Measurements from ENCODE around the gene FBXL19. TPM values are rescaled to one million over a fixed set of nuclear protein-coding genes. Genes with fewer than 3 reads are reported as not detected.
"Not testable (repeated sequence)": the region's sequence is repeated elsewhere in the genome, so short reads cannot be mapped to it uniquely, and the experiment has no call there.

Gene FBXL19
- total RNA-seq, 1 experiment from 2014 or later: 24.5 TPM

GRCh38 chr16:30929167-30929566 is 5.8 kb downstream of the FBXL19 start:
- H3K4me2 ChIP-seq (ENCODE audit: low read depth, low read length, poor library complexity, severe bottlenecking): no peak overlapping the region
- H3K9ac ChIP-seq (ENCODE audit: low read length): no peak overlapping the region
- H3K36me3 ChIP-seq (ENCODE audit: insufficient read depth, low read length): peaks cover 12% of the 10 kb centered on the region; the same call in 1 of the 2 replicates
- H4K20me1 ChIP-seq (ENCODE audit: insufficient read depth, low read depth, low read length): no peaks in the 10 kb centered on the region
- no peaks in the 10 kb centered on the region for H3K9me3 ChIP-seq (ENCODE audit: low read length)
- no peak overlapping the region for H3K4me3 ChIP-seq (ENCODE audit: low read length)
- DNase-seq: no peak
- peaks cover 13% of the 10 kb centered on the region for H3K4me1 ChIP-seq (ENCODE audit: low read length)
- no peaks in the 10 kb centered on the region for H3K9me2 ChIP-seq (replicated peaks; ENCODE audit: insufficient read depth, low read length)
- no peak overlapping the region for H3K27ac ChIP-seq (ENCODE audit: low read length)
- H3K79me2 ChIP-seq (ENCODE audit: low read length): peaks cover 14% of the 10 kb centered on the region
- no peak overlapping the region for H2AFZ ChIP-seq (ENCODE audit: low read length)
- H3K27me3 ChIP-seq (ENCODE audit: low read length): no peaks in the 10 kb centered on the region

- Histone ChIP-seq H3K27ac (ENCODE audit: low read length) (no peak overlapping the region), H3K4me1 (ENCODE audit: low read length) (peaks cover 5% of the 10 kb centered on the region), H3K4me2 (ENCODE audit: low read depth, low read length, poor library complexity, severe bottlenecking) (no peak overlapping the region), H3K79me2 (ENCODE audit: low read length) (peaks cover 6% of the 10 kb centered on the region; the same call in 1 of the 2 replicates), H3K9ac (ENCODE audit: low read length) (no peak overlapping the region), H3K9me2 (replicated peaks; ENCODE audit: insufficient read depth, low read length) (no peaks in the 10 kb centered on the region), H3K9me3 (ENCODE audit: low read length) (no peaks in the 10 kb centered on the region), H3K27me3 (ENCODE audit: low read length) (no peaks in the 10 kb centered on the region), H4K20me1 (ENCODE audit: insufficient read depth, low read depth, low read length) (no peaks in the 10 kb centered on the region), H2AFZ (ENCODE audit: low read length) (no peak overlapping the region), H3K4me3 (ENCODE audit: low read length) (no peak overlapping the region), H3K36me3 (ENCODE audit: insufficient read depth, low read length) (peaks cover 12% of the 10 kb centered on the region; the same call in 1 of the 2 replicates)
- no peak for DNase-seq
These were observed 6.8 kb downstream of the FBXL19 start for GRCh38 chr16:30930160-30930571.

GRCh38 chr16:30931068-30931650 is 7.8 kb downstream of the FBXL19 start:
- no peak overlapping the region for H2AFZ ChIP-seq (ENCODE audit: low read length)
- no peaks in the 10 kb centered on the region for H4K20me1 ChIP-seq (ENCODE audit: insufficient read depth, low read depth, low read length)
- no peaks in the 10 kb centered on the region for H3K27me3 ChIP-seq (ENCODE audit: low read length)
- H3K4me1 ChIP-seq (ENCODE audit: low read length): peaks cover 3% of the 10 kb centered on the region; the same call in 1 of the 2 replicates
- no peak for DNase-seq
- H3K9ac ChIP-seq (ENCODE audit: low read length): no peak overlapping the region
- H3K27ac ChIP-seq (ENCODE audit: low read length): no peak overlapping the region
- H3K79me2 ChIP-seq (ENCODE audit: low read length): 0 out of 2 replicates have a peak, but pooled peaks cover 3% of the 10 kb centered on the region
- H3K9me3 ChIP-seq (ENCODE audit: low read length): no peaks in the 10 kb centered on the region
- H3K4me3 ChIP-seq (ENCODE audit: low read length): no peak overlapping the region
- H3K36me3 ChIP-seq (ENCODE audit: insufficient read depth, low read length): peaks cover 12% of the 10 kb centered on the region; the same call in 1 of the 2 replicates
- H3K4me2 ChIP-seq (ENCODE audit: low read depth, low read length, poor library complexity, severe bottlenecking): no peak overlapping the region
- H3K9me2 ChIP-seq (replicated peaks; ENCODE audit: insufficient read depth, low read length): no peaks in the 10 kb centered on the region

GRCh38 chr16:30934827-30935557 is 11.6 kb downstream of the FBXL19 start:
- peak; percentile 75 for DNase-seq
- no peaks in the 10 kb centered on the region for H3K9me2 ChIP-seq (replicated peaks; ENCODE audit: insufficient read depth, low read length)
- H3K4me1 ChIP-seq (ENCODE audit: low read length): no peaks in the 10 kb centered on the region
- H3K4me2 ChIP-seq (ENCODE audit: low read depth, low read length, poor library complexity, severe bottlenecking): no peak overlapping the region
- H3K36me3 ChIP-seq (ENCODE audit: insufficient read depth, low read length): peaks cover 9% of the 10 kb centered on the region; the same call in 1 of the 2 replicates
- H3K79me2 ChIP-seq (ENCODE audit: low read length): no peaks in the 10 kb centered on the region
- no peak overlapping the region for H3K4me3 ChIP-seq (ENCODE audit: low read length)
- H3K27me3 ChIP-seq (ENCODE audit: low read length): no peaks in the 10 kb centered on the region
- no peak overlapping the region for H3K27ac ChIP-seq (ENCODE audit: low read length)
- no peaks in the 10 kb centered on the region for H3K9me3 ChIP-seq (ENCODE audit: low read length)
- no peak overlapping the region for H3K9ac ChIP-seq (ENCODE audit: low read length)
- H4K20me1 ChIP-seq (ENCODE audit: insufficient read depth, low read depth, low read length): no peaks in the 10 kb centered on the region
- H2AFZ ChIP-seq (ENCODE audit: low read length): no peak overlapping the region

- no peaks in the 10 kb centered on the region for H3K9me3 ChIP-seq (ENCODE audit: low read length)
- H3K36me3 ChIP-seq (ENCODE audit: insufficient read depth, low read length): peaks cover 5% of the 10 kb centered on the region; the same call in 1 of the 2 replicates
- H3K79me2 ChIP-seq (ENCODE audit: low read length): no peaks in the 10 kb centered on the region; the same call in 1 of the 2 replicates
- H3K27me3 ChIP-seq (ENCODE audit: low read length): no peaks in the 10 kb centered on the region
- no peaks in the 10 kb centered on the region for H4K20me1 ChIP-seq (ENCODE audit: insufficient read depth, low read depth, low read length)
- H3K4me3 ChIP-seq (ENCODE audit: low read length): no peak overlapping the region
- no peak overlapping the region for H2AFZ ChIP-seq (ENCODE audit: low read length)
- peaks cover 9% of the 10 kb centered on the region for H3K4me1 ChIP-seq (ENCODE audit: low read length)
- no peaks in the 10 kb centered on the region for H3K9me2 ChIP-seq (replicated peaks; ENCODE audit: insufficient read depth, low read length)
- no peak overlapping the region for H3K4me2 ChIP-seq (ENCODE audit: low read depth, low read length, poor library complexity, severe bottlenecking)
- no peak for DNase-seq
- H3K9ac ChIP-seq (ENCODE audit: low read length): no peak overlapping the region
- H3K27ac ChIP-seq (ENCODE audit: low read length): no peak overlapping the region
These were observed 14.3 kb downstream of the FBXL19 start for GRCh38 chr16:30937692-30938091.

GRCh38 chr16:30939571-30939970 is 16.2 kb downstream of the FBXL19 start:
- H3K4me1 ChIP-seq (ENCODE audit: low read length); H3K4me3 ChIP-seq (ENCODE audit: low read length); H4K20me1 ChIP-seq (ENCODE audit: insufficient read depth, low read depth, low read length); H3K79me2 ChIP-seq (ENCODE audit: low read length); H3K4me2 ChIP-seq (ENCODE audit: low read depth, low read length, poor library complexity, severe bottlenecking); DNase-seq; H3K9me2 ChIP-seq (replicated peaks; ENCODE audit: insufficient read depth, low read length); H2AFZ ChIP-seq (ENCODE audit: low read length); H3K9me3 ChIP-seq (ENCODE audit: low read length); H3K9ac ChIP-seq (ENCODE audit: low read length); H3K27me3 ChIP-seq (ENCODE audit: low read length); H3K27ac ChIP-seq (ENCODE audit: low read length): not testable (repeated sequence)
- peaks cover 16% of the 10 kb centered on the region for H3K36me3 ChIP-seq (ENCODE audit: insufficient read depth, low read length)

- DNase-seq: peak; percentile 90
- Histone ChIP-seq H3K79me2 (ENCODE audit: low read length) (no peaks in the 10 kb centered on the region; the same call in 1 of the 2 replicates), H3K9me2 (replicated peaks; ENCODE audit: insufficient read depth, low read length) (no peaks in the 10 kb centered on the region), H3K4me2 (ENCODE audit: low read depth, low read length, poor library complexity, severe bottlenecking) (no peak overlapping the region), H3K9ac (ENCODE audit: low read length) (peak overlapping the region; percentile 37; the same call in 1 of the 2 replicates), H4K20me1 (ENCODE audit: insufficient read depth, low read depth, low read length) (no peaks in the 10 kb centered on the region), H3K4me1 (ENCODE audit: low read length) (peaks cover 9% of the 10 kb centered on the region), H3K4me3 (ENCODE audit: low read length) (no peak overlapping the region), H2AFZ (ENCODE audit: low read length) (no peak overlapping the region; the same call in 1 of the 2 replicates), H3K36me3 (ENCODE audit: insufficient read depth, low read length) (peaks cover 16% of the 10 kb centered on the region), H3K27me3 (ENCODE audit: low read length) (no peaks in the 10 kb centered on the region), H3K9me3 (ENCODE audit: low read length) (no peaks in the 10 kb centered on the region), H3K27ac (ENCODE audit: low read length) (no peak overlapping the region)
These were observed 18.4 kb downstream of the FBXL19 start for GRCh38 chr16:30941600-30942425.

- no peak overlapping the region for H3K4me2 ChIP-seq (ENCODE audit: low read depth, low read length, poor library complexity, severe bottlenecking)
- no peak overlapping the region for H3K27ac ChIP-seq (ENCODE audit: low read length)
- H4K20me1 ChIP-seq (ENCODE audit: insufficient read depth, low read depth, low read length): no peaks in the 10 kb centered on the region
- no peak overlapping the region for H3K9ac ChIP-seq (ENCODE audit: low read length)
- H3K9me3 ChIP-seq (ENCODE audit: low read length): no peaks in the 10 kb centered on the region
- H3K27me3 ChIP-seq (ENCODE audit: low read length): no peaks in the 10 kb centered on the region
- no peaks in the 10 kb centered on the region for H3K9me2 ChIP-seq (replicated peaks; ENCODE audit: insufficient read depth, low read length)
- H3K4me1 ChIP-seq (ENCODE audit: low read length): peaks cover 9% of the 10 kb centered on the region
- no peak overlapping the region for H2AFZ ChIP-seq (ENCODE audit: low read length)
- no peaks in the 10 kb centered on the region; the same call in 1 of the 2 replicates for H3K79me2 ChIP-seq (ENCODE audit: low read length)
- peaks cover 16% of the 10 kb centered on the region for H3K36me3 ChIP-seq (ENCODE audit: insufficient read depth, low read length)
- H3K4me3 ChIP-seq (ENCODE audit: low read length): no peak overlapping the region
- DNase-seq: no peak
These were observed 19.0 kb downstream of the FBXL19 start for GRCh38 chr16:30942426-30942806.
